Naive thymus-derived CD8-positive, alpha-beta T cell (primary cell): ENCODE measurements around the gene ADK. TPM values are rescaled to one million over a fixed set of nuclear protein-coding genes. Genes with fewer than 3 reads are reported as not detected.

Source experiments
- ATAC-seq, 2 donors: fragments of 150-1000 bp; cut with Tn5 transposase in 1 of 2; sonication (Bioruptor Pico), chemical (Tn5 transposase) in 1 of 2; 1 replicate in 1 of 2; 2 replicates in 1 of 2; pipeline ENCODE4 v1.10.0; 2021; ENCODE audit warnings: mild to moderate bottlenecking in 2 of 2, moderate library complexity in 2 of 2
- POLR2A ChIA-PET: fragments of 350-600 bp; sonication (Branson Sonifier 250); formaldehyde crosslinking; loops from one replicate; lab custom pipeline; 2021; ENCODE audit warnings: antibody characterized with exemption; lab: Charles Lee
- DNase-seq, 10 donors: peaks; one replicate each; pipeline versions ENCODE4 v3.0.0 to v3.0.0-alpha.2; 2020 to 2022
- H3K27ac Mint-ChIP-seq, 10 donors: one replicate each; pipeline ENCODE4 v1.8.0; 2020 to 2022; ENCODE audit warnings: mild to moderate bottlenecking in 10 of 10, mixed read lengths in 10 of 10, moderate library complexity in 4 of 10, inconsistent platforms in 1 of 10
- H3K27me3 Mint-ChIP-seq, 5 donors: one replicate each; pipeline ENCODE4 v1.8.0; 2021 to 2022; ENCODE audit warnings: mixed read lengths in 5 of 5
- H3K36me3 Mint-ChIP-seq, 3 donors: one replicate each; pipeline ENCODE4 v1.8.0; 2020 to 2022; ENCODE audit warnings: mixed read lengths in 3 of 3, mild to moderate bottlenecking in 2 of 3, inconsistent platforms in 1 of 3
- H3K4me1 Mint-ChIP-seq, 4 donors: one replicate each; pipeline ENCODE4 v1.8.0; 2021 to 2022; ENCODE audit warnings: mixed read lengths in 4 of 4
- H3K4me3 Mint-ChIP-seq, 10 donors: one replicate each; pipeline ENCODE4 v1.8.0; 2020 to 2022; ENCODE audit warnings: mild to moderate bottlenecking in 10 of 10, mixed read lengths in 10 of 10, moderate library complexity in 6 of 10, inconsistent platforms in 1 of 10
- H3K9me3 Mint-ChIP-seq, 9 donors: one replicate each; pipeline ENCODE4 v1.8.0; 2020 to 2022; ENCODE audit warnings: mixed read lengths in 9 of 9, mild to moderate bottlenecking in 3 of 9, inconsistent platforms in 1 of 9, moderate library complexity in 1 of 9
- polyA plus RNA-seq, 3 donors: library from polyadenylated mRNA; unstranded; fragments of 300-500 nt; fragmentation: Illumina TruSeq; gene quantifications; one replicate each; pipeline ENCODE4 v1.2.3, GENCODE V29; 2021
- total RNA-seq, 8 experiments: library from RNA in 2 of 8; stranded (reverse) in 2 of 8; gene quantifications; one replicate each; pipeline ENCODE4 v1.2.3 and lab custom pipeline; 2021 to 2026

ADK gene
- total and polyA plus RNA-seq, 5 experiments from 2014 or later: 29.6 to 52.4 (median 48.7) TPM

GRCh38 chr10:74589851-74590250 lies 438.8 kb downstream of the ADK start:
- Mint-ChIP-seq H3K36me3 (peaks cover 0 to 5% (median 0%) of the 10 kb centered on the region in 3 donors), H3K9me3 (no peaks in the 10 kb centered on the region), H3K4me1 (peaks cover 23 to 57% (median 51%) of the 10 kb centered on the region in 4 donors), H3K27me3 (no peaks in the 10 kb centered on the region), H3K27ac (peak overlapping the region; percentile 75 to 98 (median 94)), H3K4me3 (peak overlapping the region in 4 of 10 donors; percentile 7 to 75 (median 43))
- DNase-seq (no peak), ATAC-seq (no peak)
- POLR2A ChIA-PET: interaction anchor here (0.7 to 2.3 kb wide), 4 partner anchors 10 to 250 kb away, joined by 3 to 9 read pairs (median 3); no protein-coding TSS in a partner anchor

- H3K9me3 Mint-ChIP-seq: no peaks in the 10 kb centered on the region
- H3K4me3 Mint-ChIP-seq: no peak overlapping the region
- POLR2A ChIA-PET: no interaction called here
- DNase-seq (no peak), ATAC-seq (no peak)
- no peaks in the 10 kb centered on the region for H3K27me3 Mint-ChIP-seq
- H3K36me3 Mint-ChIP-seq: peaks cover 0 to 9% (median 1%) of the 10 kb centered on the region in 3 donors
- peaks cover 11 to 31% (median 25%) of the 10 kb centered on the region in 4 donors for H3K4me1 Mint-ChIP-seq
- H3K27ac Mint-ChIP-seq: peak overlapping the region in 4 of 10 donors; percentile 39 to 85 (median 54)
Observed at GRCh38 chr10:74593470-74593869, 442.4 kb downstream of the ADK start.

GRCh38 chr10:74596713-74597112 lies 445.7 kb downstream of the ADK start:
- POLR2A ChIA-PET: interaction anchor here (0.8 kb wide), 1 partner anchor 10 kb away, joined by 3 read pairs; no protein-coding TSS in a partner anchor
- DNase-seq: no peak
- H3K4me3 Mint-ChIP-seq: no peak overlapping the region
- H3K4me1 Mint-ChIP-seq: peaks cover 5 to 9% (median 7%) of the 10 kb centered on the region in 4 donors
- H3K36me3 Mint-ChIP-seq: peaks cover 0 to 14% (median 1%) of the 10 kb centered on the region in 3 donors
- H3K27me3 Mint-ChIP-seq: no peaks in the 10 kb centered on the region
- no peak for ATAC-seq
- no peaks in the 10 kb centered on the region for H3K9me3 Mint-ChIP-seq
- peak overlapping the region in 5 of 10 donors; percentile 29 to 86 (median 74) for H3K27ac Mint-ChIP-seq

GRCh38 chr10:74598891-74599566 lies 448.0 kb downstream of the ADK start:
- Mint-ChIP-seq H3K36me3 (peaks cover 12 to 26% (median 19%) of the 10 kb centered on the region in 3 donors), H3K27ac (no peak overlapping the region), H3K4me1 (peaks cover 3 to 9% (median 6%) of the 10 kb centered on the region in 4 donors), H3K4me3 (no peak overlapping the region), H3K9me3 (peaks cover 0 to 3% (median 0%) of the 10 kb centered on the region in 9 donors), H3K27me3 (no peaks in the 10 kb centered on the region)
- POLR2A ChIA-PET: no interaction called here
- DNase-seq (no peak), ATAC-seq (no peak)

GRCh38 chr10:74599672-74600071 lies 448.7 kb downstream of the ADK start:
- no peaks in the 10 kb centered on the region for H3K27me3 Mint-ChIP-seq
- ATAC-seq (no peak), DNase-seq (no peak)
- H3K27ac Mint-ChIP-seq: no peak overlapping the region
- POLR2A ChIA-PET: no interaction called here
- H3K4me1 Mint-ChIP-seq: peaks cover 3 to 9% (median 6%) of the 10 kb centered on the region in 4 donors
- H3K9me3 Mint-ChIP-seq: peaks cover 0 to 6% (median 0%) of the 10 kb centered on the region in 9 donors
- peaks cover 13 to 27% (median 22%) of the 10 kb centered on the region in 3 donors for H3K36me3 Mint-ChIP-seq
- H3K4me3 Mint-ChIP-seq: no peak overlapping the region

GRCh38 chr10:74600170-74600569 lies 449.1 kb downstream of the ADK start:
- Mint-ChIP-seq H3K4me1 (peaks cover 3 to 9% (median 6%) of the 10 kb centered on the region in 4 donors), H3K9me3 (peaks cover 0 to 6% (median 0%) of the 10 kb centered on the region in 9 donors), H3K27me3 (no peaks in the 10 kb centered on the region), H3K36me3 (peaks cover 13 to 30% (median 25%) of the 10 kb centered on the region in 3 donors), H3K27ac (no peak overlapping the region), H3K4me3 (no peak overlapping the region)
- DNase-seq (no peak), ATAC-seq (no peak)
- POLR2A ChIA-PET: no interaction called here

GRCh38 chr10:74602576-74602975 lies 451.6 kb downstream of the ADK start:
- H3K27me3 Mint-ChIP-seq: no peaks in the 10 kb centered on the region
- peaks cover 0 to 6% (median 0%) of the 10 kb centered on the region in 9 donors for H3K9me3 Mint-ChIP-seq
- DNase-seq: no peak
- POLR2A ChIA-PET: no interaction called here
- peak overlapping the region in 1 of 10 donors; percentile 12 for H3K27ac Mint-ChIP-seq
- H3K36me3 Mint-ChIP-seq: peaks cover 14 to 36% (median 31%) of the 10 kb centered on the region in 3 donors
- H3K4me3 Mint-ChIP-seq: no peak overlapping the region
- ATAC-seq: no peak
- H3K4me1 Mint-ChIP-seq: peaks cover 2 to 15% (median 7%) of the 10 kb centered on the region in 4 donors

- POLR2A ChIA-PET: no interaction called here
- Mint-ChIP-seq H3K27ac (no peak overlapping the region), H3K4me1 (peaks cover 4 to 10% (median 10%) of the 10 kb centered on the region in 4 donors), H3K36me3 (peaks cover 4 to 27% (median 16%) of the 10 kb centered on the region in 3 donors), H3K27me3 (no peaks in the 10 kb centered on the region), H3K4me3 (no peak overlapping the region), H3K9me3 (peaks cover 0 to 5% (median 0%) of the 10 kb centered on the region in 9 donors)
- DNase-seq: no peak
- ATAC-seq: no peak
Observed at GRCh38 chr10:74610299-74610698, 459.3 kb downstream of the ADK start.

- Mint-ChIP-seq H3K9me3 (peaks cover 0 to 5% (median 0%) of the 10 kb centered on the region in 9 donors), H3K4me3 (no peak overlapping the region)
Observed at GRCh38 chr10:74612195-74612594, 461.2 kb downstream of the ADK start.

GRCh38 chr10:74620626-74621025 lies 469.6 kb downstream of the ADK start:
- no peaks in the 10 kb centered on the region for H3K4me1 Mint-ChIP-seq
- no peak overlapping the region for H3K4me3 Mint-ChIP-seq
- peaks cover 0 to 19% (median 4%) of the 10 kb centered on the region in 9 donors for H3K9me3 Mint-ChIP-seq
- H3K36me3 Mint-ChIP-seq: peaks cover 19 to 36% (median 27%) of the 10 kb centered on the region in 3 donors
- DNase-seq: no peak
- ATAC-seq: no peak
- POLR2A ChIA-PET: no interaction called here
- no peak overlapping the region for H3K27ac Mint-ChIP-seq
- no peaks in the 10 kb centered on the region for H3K27me3 Mint-ChIP-seq

More at GRCh38 chr10:74612195-74612594, 461.2 kb downstream of the ADK start:
- DNase-seq (no peak), ATAC-seq (no peak)
- H3K4me1 Mint-ChIP-seq: peaks cover 0 to 10% (median 2%) of the 10 kb centered on the region in 4 donors
- H3K36me3 Mint-ChIP-seq: peaks cover 4 to 27% (median 16%) of the 10 kb centered on the region in 3 donors
- no peaks in the 10 kb centered on the region for H3K27me3 Mint-ChIP-seq
- POLR2A ChIA-PET: no interaction called here
- no peak overlapping the region for H3K27ac Mint-ChIP-seq

GRCh38 chr10:74623786-74624185 lies 472.8 kb downstream of the ADK start:
- ATAC-seq (no peak), DNase-seq (no peak)
- H3K27me3 Mint-ChIP-seq: no peaks in the 10 kb centered on the region
- POLR2A ChIA-PET: no interaction called here
- H3K4me3 Mint-ChIP-seq: no peak overlapping the region
- no peak overlapping the region for H3K27ac Mint-ChIP-seq
- peaks cover 0 to 1% (median 0%) of the 10 kb centered on the region in 4 donors for H3K4me1 Mint-ChIP-seq
- H3K9me3 Mint-ChIP-seq: peaks cover 0 to 19% (median 4%) of the 10 kb centered on the region in 9 donors
- H3K36me3 Mint-ChIP-seq: peaks cover 14 to 23% (median 18%) of the 10 kb centered on the region in 3 donors

GRCh38 chr10:74624501-74624900 lies 473.5 kb downstream of the ADK start:
- peaks cover 14 to 26% (median 15%) of the 10 kb centered on the region in 3 donors for H3K36me3 Mint-ChIP-seq
- no peaks in the 10 kb centered on the region for H3K27me3 Mint-ChIP-seq
- H3K4me1 Mint-ChIP-seq: peaks cover 0 to 1% (median 0%) of the 10 kb centered on the region in 4 donors
- no peak for DNase-seq
- H3K4me3 Mint-ChIP-seq: no peak overlapping the region
- H3K27ac Mint-ChIP-seq: no peak overlapping the region
- no peak for ATAC-seq
- POLR2A ChIA-PET: no interaction called here
- peaks cover 0 to 19% (median 4%) of the 10 kb centered on the region in 9 donors for H3K9me3 Mint-ChIP-seq

- H3K9me3 Mint-ChIP-seq: peaks cover 0 to 5% (median 0%) of the 10 kb centered on the region in 9 donors
- no peak overlapping the region for H3K4me3 Mint-ChIP-seq
- POLR2A ChIA-PET: no interaction called here
- no peak for DNase-seq
- no peak for ATAC-seq
- no peak overlapping the region for H3K27ac Mint-ChIP-seq
- H3K4me1 Mint-ChIP-seq: peaks cover 0 to 1% (median 0%) of the 10 kb centered on the region in 4 donors
- H3K36me3 Mint-ChIP-seq: peaks cover 11 to 20% (median 15%) of the 10 kb centered on the region in 3 donors
- H3K27me3 Mint-ChIP-seq: no peaks in the 10 kb centered on the region
Observed at GRCh38 chr10:74628136-74628535, 477.1 kb downstream of the ADK start.
